SK-N-SH treated with all-trans-retinoic acid at 6 μM for 48 hours (cell line): ENCODE results near the gene AGAP1.

Experiments
- BACH2 ChIP-seq: fragments of 250-450 bp; sonication (Bioruptor Pico); IDR thresholded peaks from 2 replicates; pipeline ENCODE4 v1.9.0; 2021; ENCODE audit warnings: mild to moderate bottlenecking, borderline replicate concordance
- RARB ChIP-seq: fragments of 250-450 bp; sonication (Bioruptor Pico); IDR thresholded peaks from 2 replicates; pipeline ENCODE4 v1.8.0; 2021; ENCODE audit warnings: mild to moderate bottlenecking, moderate library complexity
- TCF4 ChIP-seq: fragments of 250-450 bp; sonication (Bioruptor Pico); IDR thresholded peaks from 2 replicates; pipeline ENCODE4 v1.8.0; 2021; ENCODE audit warnings: mild to moderate bottlenecking, moderate library complexity, borderline replicate concordance
- ZFP30 ChIP-seq: fragments of 450-650 bp; formaldehyde crosslinking; IDR thresholded peaks from 2 replicates; pipeline ENCODE4 v1.5.0; 2022; ENCODE audit warnings: mild to moderate bottlenecking, moderate library complexity
- ZNF70 ChIP-seq: fragments of 450-650 bp; formaldehyde crosslinking; IDR thresholded peaks from 2 replicates; pipeline ENCODE4 v1.5.0; 2020; ENCODE audit warnings: mild to moderate bottlenecking, moderate library complexity
- ZNF8 ChIP-seq: fragments of 450-650 bp; formaldehyde crosslinking; IDR thresholded peaks from 2 replicates; pipeline ENCODE4 v1.5.0; 2020; ENCODE audit warnings: mild to moderate bottlenecking, moderate library complexity
- TF ChIP-seq, protein P1 (sequence below): fragments of 250-450 bp; sonication (Bioruptor Pico); IDR thresholded peaks from 2 replicates; pipeline ENCODE4 v1.8.0; 2021; ENCODE audit warnings: low read depth, mild to moderate bottlenecking, moderate library complexity, borderline replicate concordance
- TF ChIP-seq, protein P2 (sequence below): fragments of 250-450 bp; sonication (Bioruptor Pico); IDR thresholded peaks from 2 replicates; pipeline ENCODE4 v1.5.1; 2021; ENCODE audit warnings: mild to moderate bottlenecking, moderate library complexity

DNA sequence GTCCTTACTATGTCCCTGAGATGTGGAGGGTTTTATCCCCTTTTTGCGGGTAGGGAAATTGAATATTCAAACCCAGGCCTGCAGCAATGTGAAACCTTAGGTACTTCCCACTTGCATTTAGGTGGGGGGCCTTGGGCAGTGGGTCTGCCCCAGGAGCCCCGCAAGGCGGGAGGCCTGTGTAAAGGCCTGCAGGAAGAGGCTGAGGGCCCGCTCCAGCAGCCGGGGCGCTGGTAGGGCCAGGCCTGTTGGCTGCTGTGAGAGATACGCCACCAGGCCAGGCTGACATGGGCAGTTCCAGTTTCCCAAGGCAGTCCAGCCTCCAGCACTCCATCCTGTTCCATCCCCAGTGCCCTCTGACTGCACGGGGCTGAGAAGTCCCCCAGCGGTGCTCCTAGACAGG lies 610.1 kb downstream of the AGAP1 start:
- TF ChIP-seq RARB (CRISPR knock-in tag) (no peak), ZNF70 (CRISPR knock-in tag) (no peak), BACH2 (CRISPR knock-in tag) (no peak), TCF4 (CRISPR knock-in tag) (no peak), ZNF8 (no peak), ZFP30 (CRISPR knock-in tag) (no peak)
- TF ChIP-seq, protein P1, sequence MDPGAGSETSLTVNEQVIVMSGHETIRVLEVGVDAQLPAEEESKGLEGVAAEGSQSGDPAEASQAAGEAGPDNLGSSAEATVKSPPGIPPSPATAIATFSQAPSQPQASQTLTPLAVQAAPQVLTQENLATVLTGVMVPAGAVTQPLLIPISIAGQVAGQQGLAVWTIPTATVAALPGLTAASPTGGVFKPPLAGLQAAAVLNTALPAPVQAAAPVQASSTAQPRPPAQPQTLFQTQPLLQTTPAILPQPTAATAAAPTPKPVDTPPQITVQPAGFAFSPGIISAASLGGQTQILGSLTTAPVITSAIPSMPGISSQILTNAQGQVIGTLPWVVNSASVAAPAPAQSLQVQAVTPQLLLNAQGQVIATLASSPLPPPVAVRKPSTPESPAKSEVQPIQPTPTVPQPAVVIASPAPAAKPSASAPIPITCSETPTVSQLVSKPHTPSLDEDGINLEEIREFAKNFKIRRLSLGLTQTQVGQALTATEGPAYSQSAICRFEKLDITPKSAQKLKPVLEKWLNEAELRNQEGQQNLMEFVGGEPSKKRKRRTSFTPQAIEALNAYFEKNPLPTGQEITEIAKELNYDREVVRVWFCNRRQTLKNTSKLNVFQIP (CRISPR knock-in tag), result no peak
- TF ChIP-seq, protein P2, sequence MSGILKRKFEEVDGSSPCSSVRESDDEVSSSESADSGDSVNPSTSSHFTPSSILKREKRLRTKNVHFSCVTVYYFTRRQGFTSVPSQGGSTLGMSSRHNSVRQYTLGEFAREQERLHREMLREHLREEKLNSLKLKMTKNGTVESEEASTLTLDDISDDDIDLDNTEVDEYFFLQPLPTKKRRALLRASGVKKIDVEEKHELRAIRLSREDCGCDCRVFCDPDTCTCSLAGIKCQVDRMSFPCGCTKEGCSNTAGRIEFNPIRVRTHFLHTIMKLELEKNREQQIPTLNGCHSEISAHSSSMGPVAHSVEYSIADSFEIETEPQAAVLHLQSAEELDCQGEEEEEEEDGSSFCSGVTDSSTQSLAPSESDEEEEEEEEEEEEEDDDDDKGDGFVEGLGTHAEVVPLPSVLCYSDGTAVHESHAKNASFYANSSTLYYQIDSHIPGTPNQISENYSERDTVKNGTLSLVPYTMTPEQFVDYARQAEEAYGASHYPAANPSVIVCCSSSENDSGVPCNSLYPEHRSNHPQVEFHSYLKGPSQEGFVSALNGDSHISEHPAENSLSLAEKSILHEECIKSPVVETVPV (CRISPR knock-in tag), result no peak
